AG09319 (cell line): ENCODE results near the gene FAM174C.

ENCODE experiments used
- DNase-seq: peaks from one replicate; pipeline ENCODE4 v3.0.0-alpha.2; 2010; ENCODE audit warnings: low read depth; ENCODE audit errors: extremely low read depth
- CTCF ChIP-seq: IDR thresholded peaks from 2 replicates; pipeline ENCODE4 v1.5.1; 2011; ENCODE audit warnings: low read depth, mild to moderate bottlenecking, inconsistent platforms, low read length, moderate library complexity

FAM174C gene

GRCh38 chr19:1234955-1235380 lies 40.4 kb upstream of the FAM174C start:
- no peak for TF ChIP-seq CTCF
- no peak for DNase-seq

- TF ChIP-seq CTCF: no peak
- no peak for DNase-seq
Measured at GRCh38 chr19:1235625-1236538, 39.4 kb upstream of the FAM174C start.

- DNase-seq: no peak
- no peak for TF ChIP-seq CTCF
Measured at GRCh38 chr19:1236576-1236975, 38.8 kb upstream of the FAM174C start.

- no peak for DNase-seq
- no peak for TF ChIP-seq CTCF
Measured at GRCh38 chr19:1237027-1237659, 38.2 kb upstream of the FAM174C start.

- DNase-seq: no peak
- no peak for TF ChIP-seq CTCF
Measured at GRCh38 chr19:1237754-1238368, 37.5 kb upstream of the FAM174C start, which contains the start of gene CBARP. CBARP (minus strand) TSS chr19:1238005; CDS start chr19:1236100, 1,905 bp downstream.

GRCh38 chr19:1238369-1239303 lies 36.7 kb upstream of the FAM174C start:
- DNase-seq: no peak
- TF ChIP-seq CTCF: no peak
